IPS DF 19.7 (cell line): Measurements from ENCODE around the gene KLHL30.

Experiments
- DNase-seq: peaks from one replicate; pipeline ENCODE4 v3.0.0-alpha.2; 2013; ENCODE audit warnings: low read depth, low spot score

The KLHL30 gene

GRCh38 chr2:238174701-238175100 lies 36.2 kb downstream of the KLHL30 start:
- no peak for DNase-seq

DNA sequence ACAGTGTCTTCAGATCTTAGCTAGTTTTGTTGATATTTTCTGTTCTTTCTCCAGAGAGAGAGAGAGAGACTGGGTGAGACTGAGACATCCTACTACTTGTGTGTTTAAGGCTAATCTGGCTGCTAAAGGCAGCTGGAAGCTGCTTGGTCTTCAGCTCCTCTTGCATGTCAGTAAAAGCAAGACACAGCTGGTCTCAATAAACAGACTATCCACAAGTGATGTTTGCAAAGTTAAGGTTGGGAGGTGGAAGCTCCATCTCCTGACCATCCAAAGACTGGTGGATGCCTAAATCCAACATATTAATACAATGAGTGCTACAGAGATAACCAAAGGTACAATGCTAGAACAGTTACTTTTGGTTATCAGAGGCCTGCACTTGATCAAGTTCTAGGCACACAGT lies 38.1 kb downstream of the KLHL30 start:
- DNase-seq: no peak

DNA sequence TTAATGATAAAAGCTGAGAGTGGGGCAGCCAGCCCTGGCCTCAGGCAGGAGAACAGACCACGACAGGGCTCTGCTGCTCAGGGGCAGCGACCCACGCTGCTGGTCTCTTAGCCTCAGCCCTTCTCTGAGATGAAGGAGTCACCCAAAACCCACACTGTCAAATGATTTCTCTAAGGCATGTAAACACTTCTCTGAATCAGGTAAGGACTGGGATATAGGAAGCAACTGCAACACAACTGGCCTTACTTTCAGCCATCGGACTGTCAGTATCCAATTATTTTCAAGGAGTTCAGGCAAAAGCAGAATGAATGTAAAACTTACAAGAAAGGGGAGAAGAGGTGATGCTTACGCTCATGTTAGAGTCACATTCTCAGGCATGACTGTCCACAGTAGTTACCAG lies 42.1 kb downstream of the KLHL30 start:
- no peak for DNase-seq

DNA sequence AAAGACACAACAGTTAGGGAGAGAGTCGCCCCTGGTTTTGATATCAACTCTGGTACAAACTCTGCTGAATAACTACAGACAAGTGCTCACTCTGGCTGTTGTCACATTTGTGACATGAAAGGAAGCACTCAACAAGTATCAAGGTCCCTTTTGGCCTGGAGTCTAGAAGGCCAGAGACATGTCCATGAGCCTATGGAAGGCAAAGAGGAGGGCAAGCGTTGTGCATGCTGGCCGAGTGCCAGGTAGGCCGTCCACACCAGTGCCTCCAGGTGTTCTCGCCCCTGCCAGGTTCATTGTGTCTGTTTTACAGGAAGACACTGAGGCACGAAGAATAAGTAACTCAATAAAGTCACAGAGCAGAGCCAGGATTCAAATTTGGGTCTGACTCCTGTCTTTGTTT lies 43.9 kb downstream of the KLHL30 start:
- no peak for DNase-seq

DNA sequence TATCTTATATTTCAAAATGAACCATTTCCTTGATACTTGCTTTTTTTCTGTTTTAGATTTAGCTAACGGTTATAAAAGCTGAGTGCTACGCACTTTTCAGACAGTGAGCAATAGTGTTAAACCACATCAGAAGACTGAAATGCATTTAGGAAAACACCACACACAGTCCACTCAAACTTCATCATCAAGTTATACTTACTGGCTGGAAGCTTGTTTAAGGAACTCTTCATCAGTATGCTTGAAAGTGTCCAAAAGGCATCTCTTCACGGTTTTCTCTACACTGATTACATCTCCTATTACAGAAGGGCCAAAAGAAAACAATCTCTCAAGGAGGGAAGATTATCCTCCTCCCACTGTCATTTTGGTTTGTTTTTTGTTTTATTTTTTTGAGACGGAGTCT lies 45.4 kb downstream of the KLHL30 start:
- DNase-seq: no peak

- no peak for DNase-seq
Measured at GRCh38 chr2:238187618-238188548, 49.4 kb downstream of the KLHL30 start.

GRCh38 chr2:238190445-238190844 lies 52.0 kb downstream of the KLHL30 start:
- no peak for DNase-seq
